ENCODE results near the gene NSA2. TPM values are rescaled to one million over a fixed set of nuclear protein-coding genes. Genes with fewer than 3 reads are reported as not detected.
A peak's percentile ranks its signal among the peaks of the same experiment; 100 is the strongest.
"Not testable (repeated sequence)": the region's sequence is repeated elsewhere in the genome, so short reads cannot be mapped to it uniquely, and the experiment has no call there.

Gene NSA2
- total and polyA plus RNA-seq, 9 of the 15 experiments (the other 6 are each of a cell fraction or from before 2014, with no cell fraction given): 60.2 to 246 (median 183) TPM

- TF ChIP-seq RREB1 (CRISPR knock-in tag; IDR thresholded peaks at IDR 0.05) (no peak), MCM5 (IDR thresholded peaks at IDR 0.05; ENCODE audit: low read depth) (no peak)
- TF ChIP-seq, protein P1, sequence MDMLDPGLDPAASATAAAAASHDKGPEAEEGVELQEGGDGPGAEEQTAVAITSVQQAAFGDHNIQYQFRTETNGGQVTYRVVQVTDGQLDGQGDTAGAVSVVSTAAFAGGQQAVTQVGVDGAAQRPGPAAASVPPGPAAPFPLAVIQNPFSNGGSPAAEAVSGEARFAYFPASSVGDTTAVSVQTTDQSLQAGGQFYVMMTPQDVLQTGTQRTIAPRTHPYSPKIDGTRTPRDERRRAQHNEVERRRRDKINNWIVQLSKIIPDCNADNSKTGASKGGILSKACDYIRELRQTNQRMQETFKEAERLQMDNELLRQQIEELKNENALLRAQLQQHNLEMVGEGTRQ (CRISPR knock-in tag; IDR thresholded peaks at IDR 0.05): no peak
Observed at GRCh38 chr5:74787424-74787823, 20.4 kb downstream of the NSA2 start (continued).

DNA sequence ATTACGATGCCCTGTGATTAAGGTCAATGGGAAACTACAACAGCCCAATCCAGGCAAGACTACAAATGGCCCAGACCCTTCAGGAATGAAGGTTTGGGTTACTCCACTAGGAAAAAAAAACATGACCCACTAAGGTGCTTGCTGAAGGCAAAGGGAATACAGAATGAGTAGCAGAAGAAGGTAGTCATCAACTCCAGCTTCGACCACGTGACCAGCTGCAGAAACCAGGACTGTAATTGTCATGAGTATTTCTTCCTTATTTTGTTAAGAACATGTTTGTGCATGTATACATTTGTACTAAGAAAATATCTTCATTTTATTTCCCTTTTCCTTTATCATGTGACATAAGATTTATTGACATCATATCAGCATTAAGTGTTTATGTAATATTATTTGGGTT, 24.6 kb downstream of the NSA2 start:
- H3K27me3 ChIP-seq (ENCODE audit: control insufficient read depth in 2 of 2, insufficient read depth in 2 of 2, low read length in 2 of 2); H3K9me3 ChIP-seq (replicated peaks; ENCODE audit: control insufficient read depth, insufficient read depth, low read depth, low read length); H3K4me1 ChIP-seq (replicated peaks in 1 of 2; ENCODE audit: control insufficient read depth in 2 of 2, insufficient read depth in 2 of 2, low read length in 2 of 2); intact Hi-C loops (cut with micrococcal nuclease); CTCF ChIA-PET (ENCODE audit: low intra/inter-chr PET ratio); H3K4me3 ChIP-seq; H3K9ac ChIP-seq (ENCODE audit: insufficient read depth in 1 of 2, low read depth in 2 of 2, low read length in 2 of 2); H3K9me1 ChIP-seq (ENCODE audit: control insufficient read depth, insufficient read depth, low read length); BruUV-seq (replicated peaks); H3K27ac ChIP-seq (ENCODE audit: extremely low read depth, low read depth, low read length); H3K4me2 ChIP-seq (ENCODE audit: insufficient read depth, low read length); H4K20me1 ChIP-seq (replicated peaks; ENCODE audit: control insufficient read depth, insufficient read depth, low read length); H3K79me2 ChIP-seq (ENCODE audit: control insufficient read depth, insufficient read depth, low read length); H3K36me3 ChIP-seq (ENCODE audit: control insufficient read depth, insufficient read depth, low read length); in situ Hi-C loops (cut with MboI); ATAC-seq; DNase-seq (ENCODE audit: extremely low read depth in 1 of 4, low spot score in 3 of 4); FAIRE-seq; H2AFZ ChIP-seq (ENCODE audit: low read depth, low read length): not testable (repeated sequence)
- WGBS (ENCODE audit: insufficient coverage, low coverage, missing lambda C conversion rate): 0% methylated on average over 3 of the region's 3 CpGs
- peak; percentile 53; the same call in 1 of the 2 replicates for TF ChIP-seq RAD51 (IDR thresholded peaks at IDR 0.05; ENCODE audit: borderline replicate concordance, low read depth)
- TF ChIP-seq, protein P2, sequence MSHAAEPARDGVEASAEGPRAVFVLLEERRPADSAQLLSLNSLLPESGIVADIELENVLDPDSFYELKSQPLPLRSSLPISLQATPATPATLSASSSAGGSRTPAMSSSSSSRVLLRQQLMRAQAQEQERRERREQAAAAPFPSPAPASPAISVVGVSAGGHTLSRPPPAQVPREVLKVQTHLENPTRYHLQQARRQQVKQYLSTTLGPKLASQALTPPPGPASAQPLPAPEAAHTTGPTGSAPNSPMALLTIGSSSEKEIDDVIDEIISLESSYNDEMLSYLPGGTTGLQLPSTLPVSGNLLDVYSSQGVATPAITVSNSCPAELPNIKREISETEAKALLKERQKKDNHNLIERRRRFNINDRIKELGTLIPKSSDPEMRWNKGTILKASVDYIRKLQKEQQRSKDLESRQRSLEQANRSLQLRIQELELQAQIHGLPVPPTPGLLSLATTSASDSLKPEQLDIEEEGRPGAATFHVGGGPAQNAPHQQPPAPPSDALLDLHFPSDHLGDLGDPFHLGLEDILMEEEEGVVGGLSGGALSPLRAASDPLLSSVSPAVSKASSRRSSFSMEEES (CRISPR knock-in tag; IDR thresholded peaks at IDR 0.05): peak; percentile 67
- POLR2A ChIA-PET: interaction anchor here (0.6 to 0.7 kb wide), 2 partner anchors 10 to 735 kb away, joined by 3 to 4 read pairs; no protein-coding TSS in a partner anchor

Measured in K562 (cell line).